Glutamatergic neuron (in vitro differentiated cells): ENCODE measurements around the gene TP63. TPM values are rescaled to one million over a fixed set of nuclear protein-coding genes. Genes with fewer than 3 reads are reported as not detected.

Source experiments
- DNase-seq: peaks from one replicate; pipeline ENCODE4 v3.0.0; 2022
- H3K27ac Mint-ChIP-seq: one replicate; pipeline ENCODE4 v1.8.0; 2020; ENCODE audit warnings: mild to moderate bottlenecking, mixed read lengths, inconsistent platforms; ENCODE audit not compliant: unreplicated experiment
- H3K27me3 Mint-ChIP-seq: one replicate; pipeline ENCODE4 v1.8.0; 2020; ENCODE audit warnings: mild to moderate bottlenecking, moderate library complexity, mixed read lengths, inconsistent platforms; ENCODE audit not compliant: unreplicated experiment
- H3K36me3 Mint-ChIP-seq: one replicate; pipeline ENCODE4 v1.8.0; 2020; ENCODE audit warnings: mild to moderate bottlenecking, mixed read lengths, inconsistent platforms; ENCODE audit not compliant: unreplicated experiment
- H3K4me1 Mint-ChIP-seq: one replicate; pipeline ENCODE4 v1.8.0; 2020; ENCODE audit warnings: mild to moderate bottlenecking, low read depth, mixed read lengths, inconsistent platforms; ENCODE audit not compliant: unreplicated experiment
- H3K4me3 Mint-ChIP-seq: one replicate; pipeline ENCODE4 v1.8.0; 2020; ENCODE audit warnings: mild to moderate bottlenecking, mixed read lengths, inconsistent platforms; ENCODE audit not compliant: unreplicated experiment
- H3K9me3 Mint-ChIP-seq: one replicate; pipeline ENCODE4 v1.8.0; 2020; ENCODE audit warnings: mild to moderate bottlenecking, moderate library complexity, mixed read lengths, inconsistent platforms; ENCODE audit not compliant: unreplicated experiment
- CTCF ChIP-seq: fragments of 200-600 bp; sonication (generic); IDR thresholded peaks from one replicate; pipeline ENCODE4 v1.5.0; 2021; ENCODE audit not compliant: partially characterized antibody, unreplicated experiment
- total RNA-seq: library from RNA; stranded (reverse); fragmentation: NEBNext Ultra II Directional; extraction: Animal tissue kit (Norgen Biotek cat#: 25700); gene quantifications from one replicate; pipeline ENCODE4 v1.2.1, GENCODE V29; 2021; ENCODE audit not compliant: unreplicated experiment

The TP63 gene
- total RNA-seq, 1 donor from 2014 or later, result not detected

- Mint-ChIP-seq H3K36me3 (no peaks in the 10 kb centered on the region), H3K27ac (no peak overlapping the region), H3K4me1 (no peaks in the 10 kb centered on the region), H3K9me3 (no peaks in the 10 kb centered on the region), H3K4me3 (no peak overlapping the region), H3K27me3 (no peaks in the 10 kb centered on the region)
- no peak for DNase-seq
- no peak for TF ChIP-seq CTCF
Measured at GRCh38 chr3:189695400-189695799, 64.2 kb downstream of the TP63 start.

GRCh38 chr3:189698811-189699210, 67.6 kb downstream of the TP63 start:
- H3K9me3 Mint-ChIP-seq, result no peaks in the 10 kb centered on the region
- no peak overlapping the region for H3K27ac Mint-ChIP-seq
- H3K36me3 Mint-ChIP-seq, result no peaks in the 10 kb centered on the region
- DNase-seq, result no peak
- H3K4me3 Mint-ChIP-seq, result no peak overlapping the region
- TF ChIP-seq CTCF, result no peak
- H3K4me1 Mint-ChIP-seq, result no peaks in the 10 kb centered on the region
- H3K27me3 Mint-ChIP-seq, result no peaks in the 10 kb centered on the region

- TF ChIP-seq CTCF, result no peak
- no peaks in the 10 kb centered on the region for H3K9me3 Mint-ChIP-seq
- H3K4me1 Mint-ChIP-seq, result no peaks in the 10 kb centered on the region
- H3K27me3 Mint-ChIP-seq, result no peaks in the 10 kb centered on the region
- DNase-seq, result no peak
- no peaks in the 10 kb centered on the region for H3K36me3 Mint-ChIP-seq
- no peak overlapping the region for H3K27ac Mint-ChIP-seq
- no peak overlapping the region for H3K4me3 Mint-ChIP-seq
Measured at GRCh38 chr3:189699885-189700284, 68.7 kb downstream of the TP63 start.

- no peaks in the 10 kb centered on the region for H3K27me3 Mint-ChIP-seq
- H3K4me1 Mint-ChIP-seq, result no peaks in the 10 kb centered on the region
- no peak for TF ChIP-seq CTCF
- H3K9me3 Mint-ChIP-seq, result no peaks in the 10 kb centered on the region
- H3K4me3 Mint-ChIP-seq, result no peak overlapping the region
- H3K27ac Mint-ChIP-seq, result no peak overlapping the region
- no peak for DNase-seq
- H3K36me3 Mint-ChIP-seq, result no peaks in the 10 kb centered on the region
Measured at GRCh38 chr3:189702066-189702646, 71.0 kb downstream of the TP63 start.

- Mint-ChIP-seq H3K4me1 (no peaks in the 10 kb centered on the region), H3K36me3 (no peaks in the 10 kb centered on the region), H3K4me3 (no peak overlapping the region), H3K27me3 (no peaks in the 10 kb centered on the region), H3K27ac (no peak overlapping the region), H3K9me3 (no peaks in the 10 kb centered on the region)
- DNase-seq, result no peak
- TF ChIP-seq CTCF, result no peak
Measured at GRCh38 chr3:189703865-189704264, 72.7 kb downstream of the TP63 start.
